Activated effector memory CD4-positive, alpha-beta T cell treated with anti-CD3 and anti-CD28 coated beads, Interleukin-2, amount 50 U/mL, for 16 hours (primary cell): ENCODE measurements around the gene MREG.

Experiments used
- DNase-seq: peaks from one replicate; pipeline ENCODE4 v3.0.0-alpha.2; 2020

Gene MREG

GRCh38 chr2:215914054-215914776 lies 99.1 kb downstream of the MREG start:
- DNase-seq, result no peak

- DNase-seq, result no peak
Measured at GRCh38 chr2:215912299-215912842, 101.0 kb downstream of the MREG start.

DNA sequence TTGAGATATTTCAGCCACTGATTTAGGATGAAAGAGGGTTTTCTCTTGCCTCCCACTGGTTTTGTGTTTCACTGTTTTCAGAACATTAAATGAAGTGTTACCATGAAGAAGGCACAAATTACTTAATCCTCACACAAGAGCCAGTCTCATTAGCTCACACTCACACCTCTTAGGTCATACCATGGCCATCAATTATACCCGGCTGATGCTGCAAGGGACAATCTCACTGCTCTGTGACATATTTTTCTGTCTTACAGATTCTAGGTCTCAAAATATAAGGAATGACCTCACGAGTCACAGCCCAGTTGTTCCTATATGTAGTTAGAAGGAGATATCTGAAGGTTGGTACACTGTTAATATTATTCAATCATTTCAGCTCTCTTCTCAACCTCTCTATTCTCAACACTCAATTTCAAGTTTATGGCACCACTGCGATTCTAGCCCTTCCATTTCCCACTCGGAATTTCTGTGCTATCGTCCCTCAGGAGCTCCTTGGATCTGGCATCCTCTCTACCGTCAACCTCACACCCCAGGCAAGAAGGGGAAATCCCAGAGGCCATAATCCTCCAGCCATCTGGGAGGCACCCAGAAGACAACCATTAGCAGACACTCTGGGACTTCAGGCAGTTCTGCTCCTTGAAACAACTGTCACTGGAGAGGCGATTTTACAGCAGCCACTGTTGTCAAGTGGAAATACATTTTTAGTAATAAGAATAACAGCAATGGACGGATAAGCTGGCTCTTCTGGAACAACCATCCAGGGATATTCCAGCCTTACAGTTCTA lies 101.9 kb downstream of the MREG start:
- DNase-seq, result no peak

DNA sequence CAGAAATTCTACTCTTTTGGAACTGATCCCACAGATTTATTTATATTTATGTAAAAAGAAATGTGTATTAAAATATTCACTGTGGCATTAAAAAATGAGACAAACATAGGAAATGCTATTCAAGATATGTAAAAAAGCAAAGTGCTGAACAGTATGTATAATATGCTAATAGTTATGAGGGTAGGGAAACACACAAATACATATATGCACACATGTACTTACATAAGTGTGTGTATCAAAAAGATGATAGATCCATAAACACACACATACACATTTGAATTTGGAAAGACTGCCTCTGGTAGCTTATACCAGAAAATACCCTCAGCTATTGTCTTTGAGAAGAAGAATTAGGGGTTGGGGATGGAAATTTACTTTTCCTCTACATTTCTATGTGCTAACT lies 103.2 kb downstream of the MREG start:
- DNase-seq, result no peak

DNA sequence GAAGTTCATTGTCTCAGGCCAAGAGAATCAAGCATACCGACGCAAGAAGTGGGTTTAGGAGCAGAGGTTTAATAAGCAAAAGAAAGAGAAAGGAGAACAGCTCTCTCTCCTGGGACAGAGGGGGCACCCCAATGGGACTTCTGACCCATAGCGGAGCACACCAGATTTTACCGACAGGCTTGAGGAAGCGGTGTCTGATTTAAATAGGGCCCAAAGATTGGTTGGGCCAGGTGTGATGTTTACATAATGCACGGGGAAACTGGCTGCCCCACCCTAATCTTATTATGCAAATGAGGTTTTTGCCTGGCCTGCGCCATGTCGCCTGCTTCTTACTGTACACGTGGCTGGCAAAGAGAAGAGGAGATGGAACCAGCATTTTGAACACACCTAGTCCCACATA lies 106.2 kb downstream of the MREG start:
- no peak for DNase-seq

GRCh38 chr2:215906458-215906857 lies 106.9 kb downstream of the MREG start:
- no peak for DNase-seq

DNA sequence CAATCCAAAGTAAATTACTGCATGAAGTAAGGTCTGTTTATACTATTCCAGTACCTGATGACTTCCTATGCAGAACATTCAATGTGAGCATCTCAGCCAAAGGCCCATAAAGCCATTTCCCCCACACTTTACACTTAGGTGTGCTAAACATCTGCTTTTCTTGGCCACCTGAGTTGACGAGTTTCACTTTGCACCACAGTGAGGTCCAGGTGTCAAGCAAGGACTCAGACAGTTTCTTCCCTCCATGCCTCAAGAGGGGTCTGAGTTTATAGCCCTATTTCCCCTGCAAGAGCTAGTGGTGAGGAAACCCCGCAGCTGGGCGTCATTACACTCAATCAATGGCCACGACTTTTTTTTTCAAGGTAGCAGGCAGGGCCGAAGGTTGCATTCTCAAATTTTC lies 107.7 kb downstream of the MREG start:
- no peak for DNase-seq

- DNase-seq, result no peak
Measured at GRCh38 chr2:215904101-215904500, 109.2 kb downstream of the MREG start.

GRCh38 chr2:215903203-215903602 lies 110.1 kb downstream of the MREG start:
- DNase-seq, result no peak

DNA sequence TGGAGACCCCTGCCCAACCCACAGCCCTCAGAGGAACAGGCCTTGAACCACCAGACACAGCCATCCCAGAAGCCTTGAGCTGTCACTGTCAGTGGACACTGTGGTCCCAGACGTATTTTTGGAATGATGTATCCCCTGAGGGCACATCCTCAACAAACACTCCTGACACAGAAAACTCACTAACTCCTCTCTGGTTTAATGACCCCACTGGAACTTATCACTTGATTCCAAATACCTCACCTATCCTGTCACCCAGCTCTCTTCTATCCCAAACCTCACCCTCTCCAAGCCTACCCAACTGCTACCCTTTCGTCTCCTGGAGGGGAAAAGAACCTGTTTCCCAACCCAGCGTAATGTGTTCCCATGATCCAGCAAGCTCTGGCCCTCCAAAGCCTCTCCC lies 111.6 kb downstream of the MREG start:
- DNase-seq, result no peak

DNA sequence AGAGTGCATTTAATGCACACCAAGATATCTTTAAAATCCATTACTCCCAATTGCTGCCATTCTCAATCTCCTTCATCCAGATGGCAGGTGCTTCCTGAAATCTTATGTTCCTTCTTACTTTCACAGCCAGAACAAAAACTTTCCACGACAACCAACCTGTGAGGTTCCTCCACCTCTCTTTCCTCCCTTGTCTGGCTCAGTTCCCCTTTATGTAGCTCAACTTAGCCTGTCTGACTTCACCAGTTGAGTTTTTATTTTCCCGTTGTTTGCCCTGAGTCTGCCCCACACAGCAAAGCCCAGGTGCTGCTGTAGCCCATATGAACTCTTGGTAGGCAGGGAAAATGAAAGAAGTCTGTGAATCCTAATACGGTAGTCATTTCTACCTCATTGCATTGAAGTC lies 112.5 kb downstream of the MREG start:
- DNase-seq, result no peak

- DNase-seq, result no peak
Measured at GRCh38 chr2:215900203-215900611, 113.1 kb downstream of the MREG start.

DNA sequence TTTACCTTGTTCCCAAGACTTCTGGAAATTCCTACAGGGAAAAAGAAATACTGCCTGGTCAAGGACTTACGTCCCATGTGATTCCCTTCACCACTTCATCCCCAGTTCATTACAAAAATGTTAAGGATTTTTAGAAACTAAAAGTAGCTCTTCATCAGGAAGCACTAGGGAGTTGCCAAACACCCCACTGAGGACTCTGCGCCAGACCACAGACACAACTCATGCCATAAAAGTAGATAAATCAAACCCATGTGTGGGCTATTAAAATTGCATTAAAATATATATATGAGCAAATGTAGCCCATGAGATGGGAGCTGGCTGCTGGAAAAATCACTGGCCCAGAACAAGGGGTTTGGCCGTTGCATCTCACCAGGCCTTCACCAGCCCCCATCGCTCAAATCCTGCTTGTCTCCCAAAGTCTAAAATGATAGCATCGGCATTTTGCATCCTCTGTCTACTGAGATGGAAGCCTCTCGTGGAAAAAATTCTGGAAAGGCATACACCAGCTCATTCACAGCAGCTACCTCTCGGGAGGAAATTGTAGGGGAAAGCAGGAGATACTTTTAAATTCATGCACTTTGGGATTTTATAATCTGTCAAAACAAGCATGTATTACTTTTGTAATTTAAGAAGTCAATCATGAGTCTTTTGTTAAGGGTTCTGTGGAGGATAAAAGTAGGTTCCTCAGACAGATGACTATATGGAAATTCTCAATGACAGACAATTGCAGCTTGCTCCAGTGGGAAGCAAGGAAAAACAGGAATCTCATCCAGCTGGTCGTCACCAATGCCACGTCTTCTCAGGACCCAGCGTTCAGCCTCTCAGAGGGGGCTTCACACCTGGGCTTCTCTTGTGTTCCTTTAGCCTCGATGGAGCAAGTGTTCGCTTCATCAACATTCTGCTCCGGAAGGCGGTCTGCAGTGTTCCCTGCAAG lies 113.9 kb downstream of the MREG start:
- no peak for DNase-seq

DNA sequence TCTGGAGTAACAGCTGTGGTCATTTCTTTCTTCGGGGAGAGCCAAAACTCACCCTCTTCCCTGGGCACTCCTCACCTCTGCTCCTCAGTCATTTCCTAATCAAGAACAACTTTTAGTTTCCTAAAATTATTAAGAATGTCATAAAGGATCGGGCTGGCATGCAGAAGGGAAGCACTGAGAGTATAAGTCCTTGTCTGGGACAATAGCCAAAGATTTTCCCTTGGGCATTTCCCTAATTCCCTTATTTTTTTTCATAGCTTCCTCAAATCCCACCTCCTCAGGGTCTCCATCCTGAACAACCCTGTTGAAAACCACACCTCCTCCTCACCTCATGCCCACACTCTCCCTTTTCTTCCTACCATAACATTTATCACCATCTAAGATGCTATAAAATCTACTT lies 115.0 kb downstream of the MREG start:
- DNase-seq, result no peak

DNA sequence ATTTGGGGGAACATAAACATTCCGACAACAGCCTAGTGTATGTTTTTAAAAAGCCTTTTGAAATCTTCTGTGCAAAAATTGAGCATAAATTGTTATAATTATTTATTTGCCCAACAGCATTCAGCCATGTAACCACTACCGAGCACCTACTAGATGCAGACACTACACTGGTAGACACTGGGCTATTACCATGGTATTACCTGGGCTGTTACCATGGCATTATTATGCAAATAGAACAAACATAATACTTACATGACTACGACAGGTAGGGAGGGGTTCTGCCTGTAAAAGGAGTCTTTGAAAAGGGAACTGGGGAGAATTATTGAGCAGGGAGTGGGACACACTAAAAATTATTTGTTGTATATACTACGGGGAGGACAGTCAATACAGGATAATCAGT lies 116.4 kb downstream of the MREG start:
- no peak for DNase-seq

GRCh38 chr2:215895330-215895729 lies 118.0 kb downstream of the MREG start:
- DNase-seq, result no peak
